Activated CD8-positive, alpha-beta memory T cell treated with anti-CD3 and anti-CD28 coated beads, Interleukin-2, amount 50 U/mL, for 1 hour (primary cell): ENCODE results near the gene DIDO1.
A peak's percentile ranks its signal among the peaks of the same experiment; 100 is the strongest.

ENCODE experiments used
- DNase-seq: peaks from one replicate; pipeline ENCODE4 v3.0.0-alpha.2; 2020; ENCODE audit errors: extremely low read depth

Gene DIDO1

GRCh38 chr20:62951143-62951895, 25.0 kb upstream of the DIDO1 start:
- no peak for DNase-seq

- DNase-seq = no peak
Observed at GRCh38 chr20:62950741-62951140, 24.4 kb upstream of the DIDO1 start.

GRCh38 chr20:62949962-62950361, 23.7 kb upstream of the DIDO1 start:
- no peak for DNase-seq

- no peak for DNase-seq
Observed at GRCh38 chr20:62949153-62949821, 23.0 kb upstream of the DIDO1 start.

- DNase-seq = no peak
Observed at GRCh38 chr20:62947532-62948300, 21.4 kb upstream of the DIDO1 start.

- no peak for DNase-seq
Observed at GRCh38 chr20:62946918-62947317, 20.6 kb upstream of the DIDO1 start.

- DNase-seq = no peak
Observed at GRCh38 chr20:62945771-62946339, 19.6 kb upstream of the DIDO1 start.

- DNase-seq = no peak
Observed at GRCh38 chr20:62944746-62945145, 18.4 kb upstream of the DIDO1 start.

- DNase-seq = no peak
Observed at GRCh38 chr20:62944184-62944583, 17.9 kb upstream of the DIDO1 start.

- no peak for DNase-seq
Observed at GRCh38 chr20:62943396-62943795, 17.1 kb upstream of the DIDO1 start.

- DNase-seq = no peak
Observed at GRCh38 chr20:62942456-62942855, 16.2 kb upstream of the DIDO1 start.

GRCh38 chr20:62941792-62942191, 15.5 kb upstream of the DIDO1 start:
- no peak for DNase-seq

- no peak for DNase-seq
Observed at GRCh38 chr20:62940875-62941274, 14.6 kb upstream of the DIDO1 start.

- DNase-seq = no peak
Observed at GRCh38 chr20:62938105-62938888, 12.0 kb upstream of the DIDO1 start, which contains the start of gene GID8. TSS of gene GID8 (plus strand) at chr20:62938147. CDS start at chr20:62941503, 3,356 bp downstream.

- DNase-seq = peak; percentile 85
Observed at GRCh38 chr20:62937268-62938104, 11.2 kb upstream of the DIDO1 start.

- no peak for DNase-seq
Observed at GRCh38 chr20:62935968-62936585, 9.8 kb upstream of the DIDO1 start.

- DNase-seq = no peak
Observed at GRCh38 chr20:62935204-62935967, 9.1 kb upstream of the DIDO1 start.

- no peak for DNase-seq
Observed at GRCh38 chr20:62933966-62934365, 7.7 kb upstream of the DIDO1 start.

- no peak for DNase-seq
Observed at GRCh38 chr20:62931464-62931863, 5.2 kb upstream of the DIDO1 start.
